SJCRH30 (cell line): ENCODE results near the gene ALDH1A1. TPM values are rescaled to one million over a fixed set of nuclear protein-coding genes. Genes with fewer than 3 reads are reported as not detected.
A peak's percentile ranks its signal among the peaks of the same experiment; 100 is the strongest.

Source experiments
- DNase-seq, 2 experiments: peaks; one replicate each; pipeline ENCODE4 v3.0.0-alpha.2; 2015 to 2020
- H3K27ac ChIP-seq: fragments of 250-450 bp; sonication (Bioruptor Pico); 2 replicates; pipeline ENCODE4 v1.5.1; 2020; ENCODE audit warnings: mild to moderate bottlenecking, moderate library complexity
- H3K27me3 ChIP-seq: fragments of 250-450 bp; sonication (Bioruptor Pico); 2 replicates; pipeline ENCODE4 v1.5.1; 2020; ENCODE audit warnings: mild to moderate bottlenecking, moderate library complexity
- H3K36me3 ChIP-seq: fragments of 250-450 bp; sonication (Bioruptor Pico); 2 replicates; pipeline ENCODE4 v1.5.1; 2020; ENCODE audit warnings: mild to moderate bottlenecking, moderate library complexity
- H3K4me1 ChIP-seq: fragments of 250-450 bp; sonication (Bioruptor Pico); 2 replicates; pipeline ENCODE4 v1.5.1; 2020; ENCODE audit warnings: mild to moderate bottlenecking, moderate library complexity
- H3K4me3 ChIP-seq: fragments of 250-450 bp; sonication (Bioruptor Pico); 2 replicates; pipeline ENCODE4 v1.5.1; 2020; ENCODE audit warnings: mild to moderate bottlenecking, moderate library complexity
- H3K9me3 ChIP-seq: fragments of 250-450 bp; sonication (Bioruptor Pico); replicated peaks from 2 replicates; pipeline ENCODE4 v1.5.1; 2020; ENCODE audit warnings: mild to moderate bottlenecking, moderate library complexity
- total RNA-seq: library from RNA; depleted of rRNA; stranded (reverse); fragments of >200 nt; shearing (Covaris generic); gene quantifications from 2 replicates; pipeline ENCODE4 v1.2.3, GENCODE V29; 2014

Gene ALDH1A1
- total RNA-seq, 1 experiment from 2014 or later = 1.0 TPM

- no peak for DNase-seq
- no peaks in the 10 kb centered on the region for H3K9me3 ChIP-seq
Observed at GRCh38 chr9:72907421-72907820, 45.4 kb downstream of the ALDH1A1 start.

DNA sequence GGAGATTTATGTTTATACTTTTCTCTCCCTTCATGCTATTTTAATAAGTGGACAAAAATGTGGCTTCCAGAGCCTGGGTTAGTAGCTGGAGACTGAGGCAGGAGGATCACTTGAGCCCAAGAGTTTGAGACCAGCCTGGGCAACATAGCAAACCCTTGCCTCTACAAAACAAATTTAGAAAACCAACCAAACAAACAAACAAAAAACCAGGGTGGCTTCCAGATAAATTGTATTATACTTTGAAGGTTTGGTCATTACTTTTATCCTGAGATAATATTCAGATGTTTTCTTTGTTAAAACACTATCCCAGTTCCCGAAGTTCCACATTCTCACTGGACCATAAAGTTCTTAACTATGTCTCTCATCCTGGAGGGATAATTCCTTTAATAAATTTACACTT is 46.0 kb downstream of the ALDH1A1 start:
- H3K27me3 ChIP-seq = no peaks in the 10 kb centered on the region
- no peaks in the 10 kb centered on the region for H3K36me3 ChIP-seq
- DNase-seq = no peak
- H3K4me3 ChIP-seq = no peak overlapping the region
- H3K27ac ChIP-seq = no peak overlapping the region
- no peaks in the 10 kb centered on the region for H3K4me1 ChIP-seq
- no peaks in the 10 kb centered on the region for H3K9me3 ChIP-seq

More at GRCh38 chr9:72907421-72907820, 45.4 kb downstream of the ALDH1A1 start:
- H3K27me3 ChIP-seq = no peaks in the 10 kb centered on the region
- H3K4me3 ChIP-seq = no peak overlapping the region
- H3K4me1 ChIP-seq = no peaks in the 10 kb centered on the region
- H3K27ac ChIP-seq = no peak overlapping the region
- H3K36me3 ChIP-seq = no peaks in the 10 kb centered on the region

GRCh38 chr9:72905514-72906480 is 47.1 kb downstream of the ALDH1A1 start:
- no peak for DNase-seq
- H3K36me3 ChIP-seq = no peaks in the 10 kb centered on the region
- H3K9me3 ChIP-seq = no peaks in the 10 kb centered on the region
- no peak overlapping the region for H3K27ac ChIP-seq
- H3K4me3 ChIP-seq = no peak overlapping the region
- no peaks in the 10 kb centered on the region for H3K27me3 ChIP-seq
- no peaks in the 10 kb centered on the region for H3K4me1 ChIP-seq

GRCh38 chr9:72904267-72905093 is 48.4 kb downstream of the ALDH1A1 start:
- DNase-seq = no peak
- Histone ChIP-seq H3K4me3 (no peak overlapping the region), H3K36me3 (no peaks in the 10 kb centered on the region)

GRCh38 chr9:72903103-72903502 is 49.8 kb downstream of the ALDH1A1 start:
- no peaks in the 10 kb centered on the region for H3K4me1 ChIP-seq
- DNase-seq = no peak
- H3K36me3 ChIP-seq = no peaks in the 10 kb centered on the region
- no peak overlapping the region for H3K27ac ChIP-seq
- no peaks in the 10 kb centered on the region for H3K9me3 ChIP-seq
- no peaks in the 10 kb centered on the region for H3K27me3 ChIP-seq
- no peak overlapping the region for H3K4me3 ChIP-seq

More at GRCh38 chr9:72904267-72905093, 48.4 kb downstream of the ALDH1A1 start:
- no peaks in the 10 kb centered on the region for H3K4me1 ChIP-seq
- H3K27me3 ChIP-seq = no peaks in the 10 kb centered on the region
- no peak overlapping the region for H3K27ac ChIP-seq
- no peaks in the 10 kb centered on the region for H3K9me3 ChIP-seq

DNA sequence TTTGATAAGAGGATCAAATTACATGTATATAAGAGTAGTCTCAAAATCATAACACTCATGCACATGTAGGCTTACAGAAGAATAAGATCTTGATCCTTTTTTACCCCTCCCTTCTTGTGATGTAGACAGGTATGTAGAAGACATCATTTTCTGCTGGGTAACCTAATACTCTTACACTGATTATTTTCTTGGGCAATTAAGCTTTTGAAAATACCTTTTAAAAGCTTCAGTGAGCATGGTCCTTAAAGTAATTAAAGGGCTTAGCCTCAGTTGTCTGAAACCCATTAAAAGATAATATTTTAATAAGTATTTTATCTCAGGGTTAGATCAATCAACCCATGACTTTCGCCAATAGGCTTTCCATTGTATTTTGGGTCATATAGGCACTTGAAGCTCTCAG is 50.6 kb downstream of the ALDH1A1 start:
- no peak for DNase-seq
- Histone ChIP-seq H3K27me3 (no peaks in the 10 kb centered on the region), H3K4me1 (no peaks in the 10 kb centered on the region), H3K4me3 (no peak overlapping the region), H3K9me3 (no peaks in the 10 kb centered on the region), H3K36me3 (no peaks in the 10 kb centered on the region), H3K27ac (no peak overlapping the region)

DNA sequence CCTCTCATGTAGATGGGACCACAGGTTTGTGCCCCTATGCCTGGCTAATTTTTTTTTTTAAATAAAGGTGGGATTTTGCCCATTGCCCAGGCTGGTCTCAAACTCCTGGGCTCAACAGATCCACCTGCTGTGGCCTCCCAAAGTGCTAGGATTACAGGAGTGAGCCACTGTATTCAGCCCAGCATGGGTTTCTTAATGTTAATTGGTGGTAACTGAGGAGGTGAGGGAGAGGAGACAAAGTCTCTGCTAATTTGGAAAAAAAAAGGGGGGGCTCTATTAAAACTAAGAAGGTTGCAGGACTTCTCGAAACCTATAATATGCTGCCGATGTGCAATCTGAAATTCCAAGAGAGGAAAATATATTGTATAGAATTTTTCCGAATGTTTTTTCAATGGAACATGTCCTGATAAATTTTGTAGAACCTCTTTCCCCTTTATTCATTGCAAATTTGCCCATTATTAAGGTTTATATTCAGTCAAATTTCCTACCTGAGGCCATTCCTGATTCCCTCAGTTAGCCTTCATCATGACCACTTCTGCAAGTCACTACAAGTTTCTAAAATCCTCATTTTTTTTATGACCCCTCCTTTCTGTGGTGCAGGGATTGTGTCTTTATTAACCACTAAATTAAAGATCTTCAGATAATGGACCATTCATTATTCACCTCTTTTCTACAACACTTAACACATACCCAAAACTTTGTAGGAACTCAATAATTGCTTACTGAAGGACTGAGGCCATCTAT is 52.9 kb downstream of the ALDH1A1 start:
- Histone ChIP-seq H3K9me3 (no peaks in the 10 kb centered on the region), H3K36me3 (no peaks in the 10 kb centered on the region), H3K27me3 (no peaks in the 10 kb centered on the region; the same call in 1 of the 2 replicates), H3K27ac (no peak overlapping the region), H3K4me3 (no peak overlapping the region), H3K4me1 (no peaks in the 10 kb centered on the region)
- DNase-seq = no peak

DNA sequence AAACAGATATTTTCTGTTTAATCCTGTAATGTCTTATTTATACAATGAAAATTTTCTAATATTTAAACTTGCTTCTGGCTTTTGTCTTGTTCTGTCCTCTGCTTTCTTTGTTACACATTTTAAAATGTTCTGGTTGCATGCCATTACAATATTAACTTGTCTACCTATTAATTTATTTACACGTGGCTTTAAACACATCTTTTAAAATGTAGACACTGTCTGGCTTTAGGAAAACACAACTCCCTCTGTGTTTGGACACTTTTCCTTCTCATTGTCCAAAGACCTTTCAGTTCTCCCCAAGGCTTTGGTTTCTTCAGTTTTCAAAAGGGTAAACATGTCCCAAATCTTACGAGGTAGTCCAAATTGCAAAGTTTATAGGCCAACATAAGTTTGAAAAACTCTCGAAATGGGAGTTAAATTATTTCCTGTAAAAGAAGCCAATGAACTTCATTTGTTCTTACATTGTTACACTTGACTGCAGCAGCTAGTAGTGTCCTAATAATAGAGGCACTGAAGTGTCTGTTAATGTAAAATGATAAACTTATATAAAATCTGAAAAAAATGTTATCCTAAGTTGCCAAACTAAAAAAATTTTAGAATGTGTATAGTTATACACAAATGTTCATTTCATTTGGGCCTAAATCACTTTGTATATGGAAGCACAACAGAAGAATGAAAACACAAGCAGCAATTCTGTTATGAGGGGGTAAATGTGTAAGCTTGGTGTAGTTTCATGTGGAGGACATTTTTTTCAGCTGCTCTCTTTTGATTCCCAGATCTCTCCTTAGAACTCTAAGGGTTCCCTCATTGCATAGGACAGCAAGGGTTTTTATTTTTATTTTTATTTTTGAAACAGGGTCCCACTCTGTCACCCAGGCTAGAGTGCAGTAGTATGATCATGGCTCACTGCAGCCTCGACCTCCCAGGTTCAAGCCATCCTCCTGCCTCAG is 53.8 kb downstream of the ALDH1A1 start:
- Histone ChIP-seq H3K36me3 (no peaks in the 10 kb centered on the region), H3K4me1 (peaks cover 2% of the 10 kb centered on the region; the same call in 1 of the 2 replicates), H3K4me3 (no peak overlapping the region), H3K27me3 (peaks cover 3% of the 10 kb centered on the region; the same call in 1 of the 2 replicates), H3K9me3 (no peaks in the 10 kb centered on the region), H3K27ac (no peak overlapping the region)
- no peak for DNase-seq

DNA sequence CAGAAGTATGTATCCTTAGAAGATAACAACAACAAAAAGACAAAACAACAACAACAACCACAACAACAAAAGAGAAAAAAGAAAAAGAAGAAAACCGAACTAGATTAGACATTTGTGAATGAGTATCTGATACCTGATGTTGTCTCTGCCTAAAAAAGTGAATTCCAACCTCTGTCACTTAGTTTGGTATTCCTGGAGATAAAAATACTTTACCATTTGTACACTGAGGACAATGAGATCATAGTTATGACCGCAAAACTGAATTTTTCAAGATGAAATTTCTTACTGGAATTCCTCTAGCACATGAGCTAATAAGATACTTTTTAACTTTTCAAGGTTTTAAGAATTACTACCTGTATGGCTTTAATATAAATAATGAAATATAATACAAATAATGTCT is 54.5 kb downstream of the ALDH1A1 start:
- peaks cover 3% of the 10 kb centered on the region; the same call in 1 of the 2 replicates for H3K27me3 ChIP-seq
- H3K4me3 ChIP-seq = no peak overlapping the region
- H3K4me1 ChIP-seq = peaks cover 3% of the 10 kb centered on the region; the same call in 1 of the 2 replicates
- H3K27ac ChIP-seq = no peak overlapping the region
- peak in 1 of 2 experiments; percentile 4 for DNase-seq
- no peaks in the 10 kb centered on the region for H3K9me3 ChIP-seq
- no peaks in the 10 kb centered on the region for H3K36me3 ChIP-seq

- H3K4me3 ChIP-seq = no peak overlapping the region
- DNase-seq = no peak
- peaks cover 3% of the 10 kb centered on the region; the same call in 1 of the 2 replicates for H3K27me3 ChIP-seq
- no peaks in the 10 kb centered on the region for H3K36me3 ChIP-seq
- H3K4me1 ChIP-seq = peaks cover 3% of the 10 kb centered on the region; the same call in 1 of the 2 replicates
- no peak overlapping the region for H3K27ac ChIP-seq
- no peaks in the 10 kb centered on the region for H3K9me3 ChIP-seq
Observed at GRCh38 chr9:72897069-72897649, 55.7 kb downstream of the ALDH1A1 start.

- H3K4me3 ChIP-seq = no peak overlapping the region
- H3K27ac ChIP-seq = no peak overlapping the region
- no peaks in the 10 kb centered on the region for H3K36me3 ChIP-seq
- DNase-seq = no peak
- H3K9me3 ChIP-seq = no peaks in the 10 kb centered on the region
- H3K4me1 ChIP-seq = peaks cover 3% of the 10 kb centered on the region; the same call in 1 of the 2 replicates
- peaks cover 3% of the 10 kb centered on the region; the same call in 1 of the 2 replicates for H3K27me3 ChIP-seq
Observed at GRCh38 chr9:72896439-72896838, 56.4 kb downstream of the ALDH1A1 start.

DNA sequence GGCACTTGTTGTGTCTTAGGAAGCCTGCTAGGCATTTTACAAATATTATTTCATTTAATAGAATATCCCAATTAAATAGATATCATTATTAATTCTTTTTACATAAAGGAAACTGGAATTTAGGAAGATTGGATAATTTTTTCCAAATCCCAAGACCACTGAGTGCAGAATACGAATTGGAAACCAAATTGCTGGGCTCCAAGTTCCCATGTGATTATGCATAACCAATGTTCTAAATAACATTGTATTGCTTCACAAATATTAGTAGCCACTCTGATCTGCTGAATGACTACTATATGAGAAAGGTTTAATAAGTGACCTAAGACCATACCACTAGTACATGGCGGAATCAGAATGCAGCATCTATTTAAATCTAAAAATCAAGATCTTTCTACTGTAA is 57.7 kb downstream of the ALDH1A1 start:
- Histone ChIP-seq H3K9me3 (no peaks in the 10 kb centered on the region), H3K4me3 (no peak overlapping the region), H3K27ac (no peak overlapping the region), H3K27me3 (peaks cover 3% of the 10 kb centered on the region; the same call in 1 of the 2 replicates), H3K36me3 (no peaks in the 10 kb centered on the region), H3K4me1 (peaks cover 3% of the 10 kb centered on the region; the same call in 1 of the 2 replicates)
- no peak for DNase-seq

GRCh38 chr9:72894342-72894741 is 58.5 kb downstream of the ALDH1A1 start:
- Histone ChIP-seq H3K27me3 (peaks cover 3% of the 10 kb centered on the region; the same call in 1 of the 2 replicates), H3K27ac (no peak overlapping the region), H3K36me3 (no peaks in the 10 kb centered on the region), H3K9me3 (no peaks in the 10 kb centered on the region), H3K4me3 (no peak overlapping the region), H3K4me1 (peaks cover 3% of the 10 kb centered on the region; the same call in 1 of the 2 replicates)
- DNase-seq = peak; percentile 5 to 34
